H9 (cell line): ENCODE measurements around the gene ATRIP. TPM values are rescaled to one million over a fixed set of nuclear protein-coding genes. Genes with fewer than 3 reads are reported as not detected.
A peak's percentile ranks its signal among the peaks of the same experiment; 100 is the strongest.

Experiments
- DNase-seq: peaks from one replicate; pipeline ENCODE4 v3.0.0-alpha.2; 2017
- H2AFZ ChIP-seq: one replicate; pipeline ENCODE4 v1.6.1; 2013; ENCODE audit warnings: mild to moderate bottlenecking, low read length, control low read depth, moderate library complexity
- H2AK5ac ChIP-seq: 2 replicates; pipeline ENCODE4 v1.6.1; 2013; ENCODE audit warnings: low read length, control low read depth, mixed read lengths; ENCODE audit not compliant: insufficient read length
- H2BK120ac ChIP-seq: one replicate; pipeline ENCODE4 v1.6.1; 2013; ENCODE audit warnings: low read depth, mild to moderate bottlenecking, low read length, control low read depth, inconsistent platforms; ENCODE audit not compliant: poor library complexity, severe bottlenecking
- H2BK12ac ChIP-seq: 2 replicates; pipeline ENCODE4 v1.6.1; 2013; ENCODE audit warnings: low read length, control low read depth, mixed read lengths, low read depth; ENCODE audit not compliant: insufficient read length
- H2BK15ac ChIP-seq: 2 replicates; pipeline ENCODE4 v1.6.1; 2013; ENCODE audit warnings: low read depth, low read length, control low read depth
- H2BK20ac ChIP-seq: one replicate; pipeline ENCODE4 v1.6.1; 2013; ENCODE audit warnings: low read depth, mild to moderate bottlenecking, low read length, control low read depth, inconsistent platforms; ENCODE audit not compliant: poor library complexity, severe bottlenecking
- H2BK5ac ChIP-seq: 2 replicates; pipeline ENCODE4 v1.6.1; 2013; ENCODE audit warnings: low read length, control low read depth, mixed read lengths; ENCODE audit not compliant: insufficient read length
- H3K14ac ChIP-seq: 2 replicates; pipeline ENCODE4 v1.6.1; 2013; ENCODE audit warnings: low read length, control low read depth; ENCODE audit not compliant: insufficient read depth
- H3K18ac ChIP-seq: 2 replicates; pipeline ENCODE4 v1.6.1; 2013; ENCODE audit warnings: low read depth, mild to moderate bottlenecking, mixed read lengths, low read length, control low read depth; ENCODE audit not compliant: insufficient read length
- H3K23ac ChIP-seq: 2 replicates; pipeline ENCODE4 v1.6.1; 2013; ENCODE audit warnings: low read length, control low read depth, mixed read lengths, low read depth; ENCODE audit not compliant: insufficient read length
- H3K23me2 ChIP-seq: 2 replicates; pipeline ENCODE4 v1.6.1; 2013; ENCODE audit warnings: low read depth, mild to moderate bottlenecking, mixed read lengths, low read length, control low read depth; ENCODE audit not compliant: insufficient read length, poor library complexity, severe bottlenecking
- H3K27ac ChIP-seq: 2 replicates; pipeline ENCODE4 v1.5.1; 2013; ENCODE audit warnings: low read length, control low read depth, mixed read lengths, low read depth; ENCODE audit not compliant: insufficient read length
- H3K27me3 ChIP-seq: 2 replicates; pipeline ENCODE4 v1.6.1; 2013; ENCODE audit warnings: low read length, control low read depth, inconsistent platforms; ENCODE audit not compliant: insufficient read depth
- H3K4ac ChIP-seq: 2 replicates; pipeline ENCODE4 v1.6.1; 2013; ENCODE audit warnings: low read depth, mild to moderate bottlenecking, control low read depth, inconsistent platforms, low read length, moderate library complexity
- H3K4me1 ChIP-seq: 2 replicates; pipeline ENCODE4 v1.6.1; 2013; ENCODE audit warnings: low read length, control low read depth, inconsistent platforms; ENCODE audit not compliant: insufficient read depth
- H3K4me2 ChIP-seq: 2 replicates; pipeline ENCODE4 v1.6.1; 2013; ENCODE audit warnings: low read length, control low read depth, mixed read lengths; ENCODE audit not compliant: insufficient read length, insufficient read depth
- H3K56ac ChIP-seq: 2 replicates; pipeline ENCODE4 v1.6.1; 2013; ENCODE audit warnings: low read depth, mild to moderate bottlenecking, mixed read lengths, low read length, control low read depth; ENCODE audit not compliant: insufficient read length
- H3K79me1 ChIP-seq: 2 replicates; pipeline ENCODE4 v1.6.1; 2013; ENCODE audit warnings: low read depth, mild to moderate bottlenecking, moderate library complexity, low read length, control low read depth, inconsistent platforms; ENCODE audit not compliant: insufficient read depth, poor library complexity, severe bottlenecking
- H3K79me2 ChIP-seq: 2 replicates; pipeline ENCODE4 v1.6.1; 2013; ENCODE audit warnings: low read length, control low read depth, inconsistent platforms; ENCODE audit not compliant: insufficient read depth
- H3K9ac ChIP-seq: 2 replicates; pipeline ENCODE4 v1.6.1; 2013; ENCODE audit warnings: low read length, control low read depth, mixed read lengths; ENCODE audit not compliant: insufficient read length; ENCODE audit errors: extremely low read depth
- H3K9me3 ChIP-seq: one replicate; pipeline ENCODE4 v1.6.1; 2013; ENCODE audit warnings: low read depth, low read length, inconsistent platforms; ENCODE audit not compliant: control insufficient read depth
- H3T11ph ChIP-seq: one replicate; pipeline ENCODE4 v1.6.1; 2013; ENCODE audit warnings: mild to moderate bottlenecking, low read length, control low read depth, inconsistent platforms
- H4K20me1 ChIP-seq: one replicate; pipeline ENCODE4 v1.6.1; 2013; ENCODE audit not compliant: control insufficient read depth, insufficient read length, insufficient read depth
- H4K5ac ChIP-seq: 2 replicates; pipeline ENCODE4 v1.6.1; 2013; ENCODE audit warnings: low read depth, mild to moderate bottlenecking, mixed read lengths, low read length, control low read depth; ENCODE audit not compliant: insufficient read length
- H4K8ac ChIP-seq: replicated peaks from 2 replicates; pipeline ENCODE4 v1.6.1; 2013; ENCODE audit warnings: low read length, control low read depth, mixed read lengths, low read depth; ENCODE audit not compliant: insufficient read length
- H4K91ac ChIP-seq: 2 replicates; pipeline ENCODE4 v1.6.1; 2013; ENCODE audit warnings: low read depth, mild to moderate bottlenecking, moderate library complexity, mixed read lengths, low read length, control low read depth; ENCODE audit not compliant: insufficient read length
- H3K27ac Mint-ChIP-seq, 3 experiments: 2 replicates in 2 of 3; 3 replicates in 1 of 3; pipeline ENCODE4 v1.8.0; 2020 to 2021; ENCODE audit warnings: mixed read lengths in 3 of 3, mild to moderate bottlenecking in 1 of 3, moderate library complexity in 1 of 3
- H3K27me3 Mint-ChIP-seq: 2 replicates; pipeline ENCODE4 v1.8.0; 2021; ENCODE audit warnings: low read depth, mild to moderate bottlenecking, moderate library complexity, mixed read lengths
- H3K36me3 Mint-ChIP-seq, 3 experiments: 2 replicates in 2 of 3; 3 replicates in 1 of 3; pipeline ENCODE4 v1.8.0; 2020 to 2021; ENCODE audit warnings: low read depth in 3 of 3, mixed read lengths in 3 of 3; ENCODE audit not compliant: insufficient read depth in 1 of 3
- H3K4me1 Mint-ChIP-seq, 2 experiments: 2 replicates each; pipeline ENCODE4 v1.8.0; 2020; ENCODE audit warnings: mixed read lengths in 2 of 2
- H3K4me3 Mint-ChIP-seq, 2 experiments: 2 replicates in 1 of 2; 3 replicates in 1 of 2; pipeline ENCODE4 v1.8.0; 2020 to 2021; ENCODE audit warnings: mild to moderate bottlenecking in 2 of 2, mixed read lengths in 2 of 2, moderate library complexity in 1 of 2
- H3K9me3 Mint-ChIP-seq, 2 experiments: 2 replicates in 1 of 2; 3 replicates in 1 of 2; pipeline ENCODE4 v1.8.0; 2020; ENCODE audit warnings: mild to moderate bottlenecking in 2 of 2, mixed read lengths in 2 of 2, moderate library complexity in 1 of 2
- CTCF ChIP-seq: fragments of 200-600 bp; sonication (generic); conservative IDR thresholded peaks from 3 replicates; pipeline ENCODE4 v1.8.0; 2021; ENCODE audit warnings: antibody characterized with exemption, mild to moderate bottlenecking
- WGBS: extraction: QIAGEN DNeasy Blood & Tissue Kit; methylation state at CpG from one replicate; pipeline ENCODE4 v1.1.7; 2013; ENCODE audit warnings: missing lambda C conversion rate, low lambda C conversion rate, mixed read lengths; ENCODE audit not compliant: insufficient read length; ENCODE audit errors: extremely low coverage; 5-methylcytosine and 5-hydroxymethylcytosine counted together
- total RNA-seq: library from RNA; stranded (reverse); gene quantifications from 2 replicates; pipeline ENCODE4 v1.2.1, GENCODE V29; 2021

ATRIP gene
- total RNA-seq, 1 experiment from 2014 or later, result 16.3 TPM

- Mint-ChIP-seq H3K4me3 (peak overlapping the region; percentile 84 to 88), H3K4me1 (peaks cover 35 to 41% of the 10 kb centered on the region in 2 experiments), H3K9me3 (no peaks in the 10 kb centered on the region; a peak in 1 of 5 replicates), H3K27me3 (no peaks in the 10 kb centered on the region; the same call in 1 of the 2 replicates), H3K27ac (peak overlapping the region; percentile 98 to 99 (median 99)), H3K36me3 (peaks cover 14 to 19% (median 18%) of the 10 kb centered on the region in 3 experiments)
- Histone ChIP-seq H3K27me3 (no peaks in the 10 kb centered on the region), H3K79me2 (no peaks in the 10 kb centered on the region; the same call in 1 of the 2 replicates), H3T11ph (no peak overlapping the region), H2BK120ac (no peak overlapping the region), H2BK5ac (peak overlapping the region; percentile 30), H4K20me1 (no peaks in the 10 kb centered on the region), H2AFZ (no peak overlapping the region), H3K23ac (no peak overlapping the region), H2BK12ac (no peak overlapping the region), H2BK20ac (no peak overlapping the region), H2BK15ac (no peak overlapping the region), H3K23me2 (peaks cover 5% of the 10 kb centered on the region), H3K9me3 (no peaks in the 10 kb centered on the region), H4K5ac (peak overlapping the region; percentile 45), H3K27ac (peak overlapping the region; percentile 75), H3K79me1 (no peaks in the 10 kb centered on the region), H3K4me1 (peaks cover 7% of the 10 kb centered on the region; the same call in 1 of the 2 replicates), H3K4me2 (peak overlapping the region; percentile 67), H3K18ac (peak overlapping the region; percentile 97), H4K8ac (no peak overlapping the region), H3K56ac (peak overlapping the region; percentile 4), H3K4ac (no peak overlapping the region; the same call in 1 of the 2 replicates), H4K91ac (peak overlapping the region; percentile 21), H2AK5ac (no peak overlapping the region), H3K14ac (peak overlapping the region; percentile 97), H3K9ac (peak overlapping the region; percentile 84)
- DNase-seq, result peak; percentile 98
- WGBS, result no CpG with 5 or more reads among the region's 17 CpGs
- peak; percentile 68 for TF ChIP-seq CTCF
Observed at GRCh38 chr3:48472923-48473616, 26.5 kb downstream of the ATRIP start.
